HG03060 (cell line): ENCODE measurements around the gene VPS13A.
"Not testable (repeated sequence)": the region's sequence is repeated elsewhere in the genome, so short reads cannot be mapped to it uniquely, and the experiment has no call there.

Experiments used
- ATAC-seq: cut with Tn5 transposase; IDR thresholded peaks from one replicate; pipeline ENCODE4 v1.9.1; 2021; ENCODE audit warnings: low read depth, moderate number of reproducible peaks; ENCODE audit not compliant: unreplicated experiment

Gene VPS13A

DNA sequence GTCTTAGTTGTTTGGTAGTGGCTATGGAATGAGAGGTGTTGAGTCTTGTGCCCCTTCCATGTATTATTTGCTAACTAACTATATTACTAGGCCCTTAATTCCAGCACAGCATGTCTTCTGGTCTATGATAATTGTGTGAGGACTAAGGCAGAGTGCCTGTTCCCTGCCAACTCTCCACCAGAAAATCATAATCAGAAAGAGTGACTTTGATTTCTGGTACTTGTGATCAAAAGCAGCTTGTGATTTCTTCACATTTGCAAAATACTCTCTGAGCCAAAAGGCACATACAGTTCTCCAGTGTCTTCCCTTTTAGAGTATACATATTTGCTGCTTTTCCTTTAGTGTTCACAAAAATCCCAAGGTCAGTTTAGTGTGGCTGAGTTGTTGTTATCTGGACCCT lies 240.9 kb downstream of the VPS13A start:
- no peak for ATAC-seq

GRCh38 chr9:77420641-77421040 lies 243.3 kb downstream of the VPS13A start:
- ATAC-seq, result no peak

GRCh38 chr9:77421506-77422265 lies 244.4 kb downstream of the VPS13A start:
- no peak for ATAC-seq

DNA sequence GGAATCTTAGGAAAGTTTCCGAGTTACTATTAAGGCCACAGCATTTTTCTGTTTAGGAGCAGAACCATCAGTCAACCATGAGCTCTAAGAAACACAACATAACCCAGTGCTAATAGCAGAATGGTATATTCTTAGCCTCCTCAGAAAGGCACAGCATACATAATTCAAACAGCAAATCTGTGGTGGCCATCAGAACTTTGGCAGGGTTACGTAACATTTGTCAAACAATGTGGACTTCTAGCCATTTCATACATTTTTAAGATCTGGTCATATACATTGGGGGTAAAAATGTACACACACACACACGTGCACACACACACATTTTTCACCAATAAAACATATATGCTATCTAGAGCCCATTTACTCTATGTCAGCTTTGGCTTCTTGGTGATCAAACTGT lies 245.6 kb downstream of the VPS13A start:
- no peak for ATAC-seq

DNA sequence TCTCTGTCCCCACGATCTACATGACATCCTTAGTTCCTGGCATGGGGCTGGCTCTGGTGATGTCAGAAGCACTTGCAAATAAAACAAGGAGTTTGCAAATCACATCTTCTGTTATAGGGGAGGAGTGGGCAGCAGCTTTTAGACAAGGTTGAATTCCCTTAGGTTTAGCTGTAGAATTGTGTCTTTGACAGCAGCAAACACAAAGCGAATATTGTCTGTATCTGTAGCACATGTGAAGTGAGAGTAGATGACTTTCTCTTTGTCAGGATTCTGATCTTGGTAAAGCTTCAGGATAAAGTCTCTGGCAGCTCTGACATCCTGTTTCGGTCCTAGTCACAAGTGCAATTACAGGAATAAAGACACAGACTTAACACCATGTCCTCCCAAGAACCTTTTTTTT lies 246.5 kb downstream of the VPS13A start:
- ATAC-seq, result no peak

DNA sequence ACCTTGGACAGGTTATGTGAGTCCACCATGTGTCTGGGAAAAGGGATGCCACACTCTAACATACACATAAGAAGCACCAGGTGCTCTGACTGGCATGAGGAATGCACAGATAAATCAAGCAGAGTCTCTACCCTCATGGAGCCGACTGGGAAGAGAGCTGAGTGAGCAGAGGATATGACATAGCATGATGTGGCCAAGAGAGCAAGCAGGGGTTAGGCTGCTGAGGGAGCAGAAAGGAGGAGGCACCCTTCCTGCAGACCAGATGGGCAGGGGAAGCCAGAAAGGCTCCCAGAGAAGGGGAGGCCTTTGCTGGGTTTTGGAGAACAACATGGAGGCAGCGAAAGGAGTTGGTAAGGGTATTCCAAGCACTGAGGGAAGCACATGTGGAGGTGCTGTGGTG lies 247.7 kb downstream of the VPS13A start:
- ATAC-seq, result no peak

- ATAC-seq, result no peak
These were observed 249.4 kb downstream of the VPS13A start for GRCh38 chr9:77426712-77427111.

GRCh38 chr9:77427256-77427927 lies 250.1 kb downstream of the VPS13A start:
- ATAC-seq, result no peak

DNA sequence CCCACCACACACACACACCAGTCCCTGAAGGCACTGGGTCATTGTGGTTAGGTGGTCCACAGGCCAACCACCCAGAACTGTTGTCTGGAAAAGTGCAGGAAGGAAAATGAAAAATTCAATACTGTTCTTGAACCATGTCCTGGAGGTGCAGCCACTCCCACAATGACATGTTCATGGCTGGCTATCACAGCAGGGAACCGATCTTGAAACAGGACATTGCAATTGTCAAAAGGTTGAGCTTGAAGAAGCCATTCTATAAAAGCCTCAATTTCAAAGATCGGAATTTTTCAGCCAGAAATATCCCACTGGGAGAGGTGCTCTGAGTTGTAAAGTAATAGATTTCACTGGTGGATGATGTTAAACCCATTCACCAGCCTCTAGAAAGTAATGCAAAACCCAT lies 252.6 kb downstream of the VPS13A start:
- ATAC-seq, result no peak

DNA sequence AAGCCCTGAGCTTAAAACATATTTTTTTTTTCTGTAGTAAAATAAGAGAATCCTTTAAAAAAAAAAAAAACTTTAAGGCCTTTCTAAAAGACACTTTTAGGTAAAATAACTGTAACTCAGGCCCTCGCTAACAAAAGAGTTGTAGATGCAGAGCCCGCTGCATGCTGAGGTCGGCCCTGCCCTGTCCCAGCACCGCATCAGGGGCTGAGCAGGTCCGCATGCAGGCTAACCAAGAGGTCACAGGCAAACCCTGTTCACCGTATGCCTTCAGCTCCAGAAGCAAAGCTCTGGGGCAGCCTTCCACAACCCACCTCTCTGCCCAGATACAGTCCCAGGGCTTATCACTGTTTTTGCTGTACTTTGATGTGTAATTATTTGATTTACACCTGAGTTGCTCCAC lies 254.7 kb downstream of the VPS13A start:
- ATAC-seq, result no peak

DNA sequence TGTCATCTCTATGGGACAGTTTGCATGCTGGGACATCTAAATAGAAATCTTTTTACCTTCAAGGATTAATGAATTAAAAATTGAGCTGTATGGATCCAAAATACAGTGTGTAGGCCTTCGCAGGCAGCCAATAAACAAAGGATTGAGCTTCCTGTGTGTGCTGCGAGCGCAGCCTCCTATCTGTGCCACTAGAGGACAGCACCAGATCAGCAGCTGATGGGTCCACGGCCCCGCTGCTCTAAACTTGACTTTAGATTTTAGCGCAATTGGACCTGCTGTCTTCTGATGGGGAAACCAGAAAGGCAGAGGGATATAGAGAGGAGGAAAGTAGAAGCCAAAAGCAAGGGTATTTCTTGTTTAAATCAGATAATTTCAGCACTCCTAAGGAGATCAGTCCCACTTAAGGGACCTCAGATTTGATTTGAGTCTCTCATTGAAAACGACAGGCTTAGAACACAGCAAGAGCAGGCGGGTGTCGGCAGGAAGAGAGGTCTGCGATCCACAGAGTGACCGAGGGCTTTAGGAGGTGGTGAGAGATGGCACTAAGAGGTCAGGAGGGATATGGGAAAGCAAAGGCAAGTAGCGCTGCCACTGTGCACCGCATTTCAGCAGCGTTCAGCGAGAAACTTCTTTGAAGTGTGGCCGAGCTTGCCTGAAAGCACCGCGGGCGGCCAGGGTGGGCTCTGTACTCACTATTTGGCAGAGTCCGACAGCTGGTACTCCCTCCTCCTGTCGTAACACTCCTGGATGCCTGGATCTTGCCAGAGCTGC lies 256.5 kb downstream of the VPS13A start:
- ATAC-seq, result no peak

DNA sequence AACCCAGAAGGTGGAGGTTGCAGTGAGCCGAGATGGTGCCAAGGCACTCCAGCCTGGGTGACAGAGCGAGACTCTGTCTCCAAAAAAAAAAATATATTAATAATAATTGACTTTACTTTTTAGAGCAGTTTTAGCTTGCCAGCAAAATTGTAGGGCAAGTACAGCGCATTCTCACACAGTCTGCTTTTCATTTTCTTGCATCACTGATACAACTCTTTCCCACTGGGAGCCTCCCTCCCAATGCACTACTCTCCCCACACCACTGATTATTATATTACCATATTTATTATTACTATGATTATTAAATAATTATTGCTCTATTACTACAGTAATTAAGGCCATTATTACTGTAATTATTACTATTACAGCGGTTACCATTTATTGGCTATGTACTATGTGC lies 257.9 kb downstream of the VPS13A start:
- no peak for ATAC-seq

GRCh38 chr9:77435688-77436087 lies 258.4 kb downstream of the VPS13A start:
- no peak for ATAC-seq

GRCh38 chr9:77438653-77439052 lies 261.3 kb downstream of the VPS13A start:
- no peak for ATAC-seq

DNA sequence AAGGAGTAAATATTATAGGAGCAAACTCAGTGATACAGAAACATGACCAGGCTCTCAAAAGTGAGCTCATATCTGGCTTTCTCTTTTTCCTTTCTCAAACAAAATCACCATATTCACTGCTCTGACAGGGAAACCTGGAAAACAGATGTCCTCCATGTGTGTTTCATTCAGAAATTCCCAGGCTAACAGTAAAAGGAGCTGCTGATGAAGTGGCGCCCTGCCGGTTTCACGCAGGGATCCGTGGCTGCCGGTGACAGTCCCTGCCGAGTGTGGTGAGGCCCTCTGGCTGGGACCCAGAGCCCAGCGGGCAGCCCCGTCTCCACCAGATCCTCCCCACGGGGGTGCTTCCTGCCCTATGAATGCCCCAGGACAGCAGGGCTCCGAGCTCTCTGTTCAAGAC lies 262.7 kb downstream of the VPS13A start:
- no peak for ATAC-seq

GRCh38 chr9:77441124-77441523 lies 263.8 kb downstream of the VPS13A start:
- ATAC-seq, result not testable (repeated sequence)

GRCh38 chr9:77442436-77442835 lies 265.1 kb downstream of the VPS13A start:
- no peak for ATAC-seq

DNA sequence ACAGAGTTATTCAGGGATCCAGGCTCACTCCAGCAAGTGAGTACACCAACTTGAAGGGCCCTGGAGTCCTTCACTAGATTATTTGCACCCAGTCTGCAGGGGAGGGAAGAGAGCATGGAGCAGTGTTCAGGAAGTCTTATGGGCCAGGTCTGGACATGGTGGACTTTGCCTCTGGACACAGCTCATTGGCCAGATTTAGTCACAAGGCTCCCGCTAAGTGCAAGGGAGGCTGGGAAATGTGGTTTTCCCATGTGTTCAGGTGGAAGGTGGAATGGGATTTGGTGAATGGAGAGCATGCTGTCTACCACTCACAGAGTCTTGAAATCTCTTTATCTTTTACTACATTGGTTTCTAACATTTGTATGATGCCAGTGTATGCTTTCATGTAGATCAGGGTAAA lies 270.3 kb downstream of the VPS13A start:
- no peak for ATAC-seq

DNA sequence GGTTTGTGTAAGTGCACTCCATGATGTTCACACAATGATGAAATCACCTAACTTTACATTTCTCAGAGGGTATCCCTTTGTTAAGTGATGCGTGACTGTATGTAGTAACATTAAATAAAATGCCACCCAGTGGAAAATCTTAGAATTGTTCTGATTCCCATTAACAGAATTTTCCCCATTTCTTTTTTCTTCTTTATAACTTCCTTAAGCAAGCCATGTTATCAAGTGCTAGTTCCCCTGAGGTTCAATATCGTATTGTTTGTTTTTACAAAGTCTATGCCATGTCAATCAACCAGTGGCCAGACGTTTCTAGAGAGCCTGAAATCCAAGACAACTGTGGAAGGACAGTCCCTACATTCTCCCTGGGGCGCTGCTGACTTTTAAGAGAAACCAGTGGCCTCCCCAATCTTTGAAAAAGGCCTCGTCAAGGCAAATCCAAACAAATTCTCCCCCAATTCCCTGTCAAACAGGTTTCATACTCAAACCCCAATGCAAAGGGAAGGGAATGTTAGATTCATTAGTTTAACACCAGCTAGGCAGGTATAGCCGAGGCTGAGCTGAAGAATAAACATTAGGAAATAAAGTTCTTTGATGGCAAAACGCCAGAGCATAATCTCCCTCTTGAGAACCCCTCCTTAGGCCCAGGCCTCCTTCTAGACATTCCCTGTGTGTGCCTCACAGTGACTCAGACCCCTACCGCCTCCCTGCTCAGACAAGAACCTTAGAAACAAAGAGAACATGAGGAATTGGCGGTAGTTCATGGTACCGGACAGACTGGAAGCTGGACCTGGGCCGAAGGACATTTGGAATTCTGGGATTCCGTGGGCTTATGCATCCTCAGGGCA lies 272.1 kb downstream of the VPS13A start:
- ATAC-seq, result no peak

DNA sequence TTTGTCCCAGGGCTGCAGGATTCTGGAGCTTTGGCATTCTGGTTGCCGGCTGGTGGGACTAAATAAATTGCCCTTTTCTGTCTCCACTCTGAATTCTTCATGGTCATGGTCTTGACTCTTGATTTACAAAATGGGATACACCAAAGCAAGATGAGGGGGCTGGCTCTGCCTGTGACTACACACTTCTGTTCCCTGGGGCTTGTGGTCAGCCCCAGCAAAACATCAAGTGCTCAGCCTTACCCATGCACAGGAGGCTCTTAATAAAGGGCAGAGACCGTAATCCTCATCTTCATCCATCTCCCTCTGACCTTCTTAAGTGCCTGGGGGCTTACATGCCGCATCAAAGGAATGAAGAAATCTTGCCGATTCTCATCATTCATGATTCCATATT lies 272.7 kb downstream of the VPS13A start:
- no peak for ATAC-seq

DNA sequence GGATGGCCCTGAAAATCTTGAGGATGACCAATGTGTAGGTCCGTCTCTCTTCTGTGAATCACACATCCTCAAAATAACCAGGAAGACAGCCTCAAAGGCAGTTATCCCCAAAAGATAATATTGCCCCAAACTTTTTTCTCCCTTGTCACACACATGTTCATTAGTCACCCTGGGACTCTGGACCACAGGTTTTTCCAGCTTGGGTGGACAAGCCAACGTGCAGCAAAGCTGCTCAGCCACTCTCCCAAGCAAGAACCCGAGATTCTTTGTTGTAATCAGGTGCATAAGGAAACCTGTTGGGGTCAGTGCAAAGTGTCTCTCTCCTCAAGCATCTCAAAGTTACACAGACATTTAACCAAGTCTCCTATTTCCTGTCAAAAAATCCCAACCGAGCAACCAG lies 274.2 kb downstream of the VPS13A start:
- ATAC-seq, result no peak
